Muscle of leg (tissue), 11 donors: ENCODE results near the gene FBLN2. TPM values are rescaled to one million over a fixed set of nuclear protein-coding genes. Genes with fewer than 3 reads are reported as not detected.

Experiments
- DNase-seq: peaks from one replicate; pipeline ENCODE4 v3.0.0; 2013
- H3K27ac ChIP-seq: one replicate; pipeline ENCODE4 v1.5.1; 2013; ENCODE audit warnings: mild to moderate bottlenecking, low read length, control low read depth
- H3K27me3 ChIP-seq: one replicate; pipeline ENCODE4 v1.6.1; 2013; ENCODE audit warnings: low read length; ENCODE audit not compliant: control insufficient read depth, insufficient read depth
- H3K36me3 ChIP-seq: one replicate; pipeline ENCODE4 v1.6.1; 2013; ENCODE audit warnings: low read length; ENCODE audit not compliant: control insufficient read depth, insufficient read depth
- H3K4me1 ChIP-seq: one replicate; pipeline ENCODE4 v1.6.1; 2013; ENCODE audit warnings: low read length; ENCODE audit not compliant: control insufficient read depth, insufficient read depth
- H3K4me3 ChIP-seq: one replicate; pipeline ENCODE4 v1.5.1; 2013; ENCODE audit warnings: low read length, control low read depth
- H3K9me3 ChIP-seq: replicated peaks from 2 replicates; pipeline ENCODE4 v1.6.1; 2013; ENCODE audit warnings: low read depth, low read length; ENCODE audit not compliant: control insufficient read depth
- WGBS: methylation state at CpG from one replicate; pipeline ENCODE4 v1.1.5; 2013; ENCODE audit warnings: missing lambda C conversion rate; ENCODE audit not compliant: insufficient coverage; 5-methylcytosine and 5-hydroxymethylcytosine counted together
- polyA plus RNA-seq, 8 donors: library from polyadenylated mRNA; unstranded; fragments of 120-200 nt; gene quantifications; one replicate each; pipeline versions ENCODE4 v1.2.1 to v1.2.3, GENCODE V29; 2013; ENCODE audit warnings: inconsistent platforms in 1 of 8, low replicate concordance in 1 of 8; ENCODE audit not compliant: insufficient read length in 8 of 8, insufficient read depth in 1 of 8
- total RNA-seq: library from RNA; stranded (reverse); fragments of 120-200 nt; gene quantifications from one replicate; pipeline ENCODE4 v1.2.4, GENCODE V29; 2013

Gene FBLN2
- total and polyA plus RNA-seq, 9 donors: 24.4 to 78.6 (median 61.1) TPM

- H3K9me3 ChIP-seq: no peaks in the 10 kb centered on the region
- no peak overlapping the region for H3K27ac ChIP-seq
- DNase-seq: peak; percentile 77
- H3K36me3 ChIP-seq: no peaks in the 10 kb centered on the region
- H3K27me3 ChIP-seq: peaks cover 2% of the 10 kb centered on the region
- no peak overlapping the region for H3K4me3 ChIP-seq
- peaks cover 16% of the 10 kb centered on the region for H3K4me1 ChIP-seq
- WGBS: 29% methylated on average over 2 of the region's 3 CpGs
These were observed 42.1 kb downstream of the FBLN2 start for GRCh38 chr3:13590841-13591520.

- no peaks in the 10 kb centered on the region for H3K36me3 ChIP-seq
- no peak overlapping the region for H3K27ac ChIP-seq
- WGBS: 96% methylated on average over 4 of the region's 10 CpGs
- H3K4me1 ChIP-seq: peaks cover 26% of the 10 kb centered on the region
- peaks cover 2% of the 10 kb centered on the region for H3K27me3 ChIP-seq
- no peak overlapping the region for H3K4me3 ChIP-seq
- no peak for DNase-seq
- no peaks in the 10 kb centered on the region for H3K9me3 ChIP-seq
These were observed 44.7 kb downstream of the FBLN2 start for GRCh38 chr3:13593615-13594014.

GRCh38 chr3:13594146-13594545 is 45.2 kb downstream of the FBLN2 start:
- no peak overlapping the region for H3K27ac ChIP-seq
- H3K27me3 ChIP-seq: peaks cover 2% of the 10 kb centered on the region

GRCh38 chr3:13594991-13595421 is 46.1 kb downstream of the FBLN2 start:
- Histone ChIP-seq H3K9me3 (no peaks in the 10 kb centered on the region), H3K4me1 (peaks cover 40% of the 10 kb centered on the region), H3K36me3 (no peaks in the 10 kb centered on the region), H3K27ac (no peak overlapping the region), H3K27me3 (peaks cover 2% of the 10 kb centered on the region), H3K4me3 (no peak overlapping the region)
- 15% methylated on average over 6 of the region's 10 CpGs for WGBS
- peak; percentile 40 for DNase-seq

More at GRCh38 chr3:13594146-13594545, 45.2 kb downstream of the FBLN2 start:
- no peak for DNase-seq
- Histone ChIP-seq H3K9me3 (no peaks in the 10 kb centered on the region), H3K36me3 (no peaks in the 10 kb centered on the region), H3K4me1 (peaks cover 31% of the 10 kb centered on the region), H3K4me3 (no peak overlapping the region)
- 83% methylated on average over 4 of the region's 8 CpGs for WGBS

- no peak for DNase-seq
- no peaks in the 10 kb centered on the region for H3K9me3 ChIP-seq
- H3K36me3 ChIP-seq: no peaks in the 10 kb centered on the region
- WGBS: 70% methylated on average over 5 of the region's 5 CpGs
- H3K27me3 ChIP-seq: peaks cover 2% of the 10 kb centered on the region
- no peak overlapping the region for H3K27ac ChIP-seq
- H3K4me1 ChIP-seq: peaks cover 44% of the 10 kb centered on the region
- H3K4me3 ChIP-seq: no peak overlapping the region
These were observed 46.6 kb downstream of the FBLN2 start for GRCh38 chr3:13595485-13595884.

GRCh38 chr3:13596426-13597205 is 47.7 kb downstream of the FBLN2 start:
- no peak overlapping the region for H3K27ac ChIP-seq
- H3K36me3 ChIP-seq: no peaks in the 10 kb centered on the region
- H3K9me3 ChIP-seq: no peaks in the 10 kb centered on the region
- H3K4me1 ChIP-seq: peaks cover 50% of the 10 kb centered on the region
- H3K27me3 ChIP-seq: peaks cover 2% of the 10 kb centered on the region
- 50% methylated on average over 1 of the region's 3 CpGs for WGBS
- H3K4me3 ChIP-seq: no peak overlapping the region
- DNase-seq: no peak

GRCh38 chr3:13597661-13598060 is 48.7 kb downstream of the FBLN2 start:
- H3K9me3 ChIP-seq: no peaks in the 10 kb centered on the region
- WGBS: 64% methylated on average over 8 of the region's 8 CpGs
- peaks cover 2% of the 10 kb centered on the region for H3K27me3 ChIP-seq
- H3K4me3 ChIP-seq: no peak overlapping the region
- peaks cover 52% of the 10 kb centered on the region for H3K4me1 ChIP-seq
- H3K36me3 ChIP-seq: no peaks in the 10 kb centered on the region
- H3K27ac ChIP-seq: no peak overlapping the region
- no peak for DNase-seq

- Histone ChIP-seq H3K36me3 (no peaks in the 10 kb centered on the region), H3K27me3 (peaks cover 2% of the 10 kb centered on the region), H3K4me3 (no peak overlapping the region), H3K4me1 (peaks cover 52% of the 10 kb centered on the region), H3K27ac (no peak overlapping the region), H3K9me3 (no peaks in the 10 kb centered on the region)
- DNase-seq: no peak
- WGBS: 88% methylated on average over 2 of the region's 5 CpGs
These were observed 49.3 kb downstream of the FBLN2 start for GRCh38 chr3:13598201-13598600.

GRCh38 chr3:13598926-13599886 is 50.3 kb downstream of the FBLN2 start:
- H3K4me3 ChIP-seq: no peak overlapping the region
- peaks cover 2% of the 10 kb centered on the region for H3K27me3 ChIP-seq
- no peaks in the 10 kb centered on the region for H3K36me3 ChIP-seq
- 72% methylated on average over 10 of the region's 10 CpGs for WGBS
- H3K4me1 ChIP-seq: peaks cover 52% of the 10 kb centered on the region
- H3K27ac ChIP-seq: peak overlapping the region; percentile 69
- DNase-seq: peak; percentile 78
- H3K9me3 ChIP-seq: no peaks in the 10 kb centered on the region
